Esophagus muscularis mucosa (tissue), 3 donors: Measurements from ENCODE around the gene NEFH.

Experiments
- CTCF ChIP-seq, 3 experiments: fragments of 200-600 bp in 2 of 3; fragments of 450-650 bp in 1 of 3; sonication (generic) in 2 of 3; IDR thresholded peaks; one replicate each; pipeline ENCODE4 v1.5.1; 2017 to 2019; ENCODE audit warnings: antibody characterized with exemption in 3 of 3, mild to moderate bottlenecking in 2 of 3, moderate library complexity in 1 of 3
- POLR2A ChIP-seq: fragments of 450-650 bp; IDR thresholded peaks from one replicate; pipeline ENCODE4 v1.6.1; 2017; ENCODE audit warnings: antibody characterized with exemption, moderate library complexity, mild to moderate bottlenecking, low read depth

GRCh38 chr22:29434288-29434687 is 45.7 kb upstream of the NEFH start:
- TF ChIP-seq POLR2A, result no peak
- no peak for TF ChIP-seq CTCF (IDR thresholded peaks at IDR 0.05)
